Stimulated activated CD4-positive, alpha-beta T cell treated with anti-CD3 and anti-CD28 coated beads, Interleukin-1b, Interleukin-23, amount 100 ng/mL, for 24 hours (primary cell): Measurements from ENCODE around the gene IQSEC1.

ENCODE experiments used
- DNase-seq, 4 experiments: peaks; one replicate each; pipeline ENCODE4 v3.0.0-alpha.2; 2020; ENCODE audit warnings: low read depth in 4 of 4, low spot score in 1 of 4

IQSEC1 gene

GRCh38 chr3:12955651-12956315 lies 117.4 kb downstream of the IQSEC1 start:
- no peak for DNase-seq

DNA sequence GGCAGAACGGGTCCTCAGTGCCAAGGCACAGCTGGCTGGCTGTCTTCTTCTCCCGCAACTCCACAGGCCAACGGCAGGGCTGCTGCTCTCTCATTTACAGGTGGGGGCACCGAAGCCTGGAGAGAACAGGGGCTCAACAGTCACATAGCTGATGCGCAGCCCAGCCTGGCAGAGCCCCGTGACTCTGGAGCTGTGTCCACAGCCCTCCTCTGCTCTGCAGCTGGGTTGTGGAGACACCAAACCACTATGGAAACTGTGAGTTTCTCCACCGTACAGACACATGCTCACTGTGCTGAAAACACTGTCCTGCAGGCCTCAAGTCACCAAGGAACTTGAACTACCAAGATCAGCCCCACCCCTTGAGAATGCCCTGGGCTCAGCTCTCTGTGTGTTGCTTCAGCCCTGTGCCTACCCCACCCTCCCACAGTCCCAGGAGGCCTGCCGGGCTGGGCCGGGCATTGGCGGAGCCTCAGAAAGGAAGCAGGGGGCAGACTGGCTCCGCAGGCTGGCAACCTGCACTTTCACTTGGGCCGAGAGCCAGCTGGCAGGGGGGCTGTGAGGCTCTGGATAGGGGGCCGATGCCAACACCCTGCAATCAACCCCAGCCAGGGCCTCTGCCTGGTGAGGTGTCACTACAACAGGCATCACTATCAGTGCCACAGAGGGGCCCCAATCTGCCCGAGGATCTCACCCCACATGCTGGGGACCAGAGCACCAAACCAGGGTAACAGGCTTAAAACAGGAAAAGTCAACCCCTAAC lies 118.2 kb downstream of the IQSEC1 start:
- DNase-seq, result no peak

GRCh38 chr3:12954180-12954579 lies 119.0 kb downstream of the IQSEC1 start:
- no peak for DNase-seq

DNA sequence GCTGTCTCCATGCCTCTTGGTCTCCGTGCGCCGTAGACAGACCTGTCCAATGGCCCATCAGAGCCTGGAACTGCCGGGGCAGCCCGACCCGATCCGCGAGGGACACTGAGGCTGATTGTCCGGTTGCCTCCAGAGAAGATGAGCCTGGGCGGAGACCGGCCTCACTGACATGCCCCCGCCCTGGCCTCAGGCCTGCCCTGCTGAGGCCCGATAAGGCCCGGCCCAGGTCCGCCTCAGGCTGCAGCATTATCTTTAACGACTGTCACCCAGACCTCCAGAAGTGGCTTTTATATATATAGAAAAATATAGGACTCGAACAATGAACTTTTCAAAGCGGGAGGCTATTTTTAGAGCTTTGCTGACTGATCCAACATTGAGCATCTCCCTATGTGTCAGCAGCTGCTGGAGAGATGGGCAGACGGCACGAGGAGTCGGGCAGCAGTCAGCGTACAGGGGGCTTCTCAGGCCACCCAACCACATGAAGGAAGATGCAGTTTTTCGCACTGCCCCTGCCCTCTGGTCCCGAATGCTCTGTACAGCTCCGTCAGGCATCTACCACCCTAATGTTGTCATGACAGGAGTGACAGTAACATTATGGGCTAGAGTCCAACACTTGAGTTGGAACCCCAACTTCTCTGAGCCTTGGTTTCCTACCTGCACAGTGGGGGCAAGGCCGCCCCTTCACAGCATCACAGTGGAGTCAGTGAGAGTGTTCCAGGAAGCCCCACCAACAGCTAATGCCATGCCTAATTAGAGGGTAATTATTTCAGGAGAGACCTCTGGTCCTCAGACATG lies 119.8 kb downstream of the IQSEC1 start:
- no peak for DNase-seq

DNA sequence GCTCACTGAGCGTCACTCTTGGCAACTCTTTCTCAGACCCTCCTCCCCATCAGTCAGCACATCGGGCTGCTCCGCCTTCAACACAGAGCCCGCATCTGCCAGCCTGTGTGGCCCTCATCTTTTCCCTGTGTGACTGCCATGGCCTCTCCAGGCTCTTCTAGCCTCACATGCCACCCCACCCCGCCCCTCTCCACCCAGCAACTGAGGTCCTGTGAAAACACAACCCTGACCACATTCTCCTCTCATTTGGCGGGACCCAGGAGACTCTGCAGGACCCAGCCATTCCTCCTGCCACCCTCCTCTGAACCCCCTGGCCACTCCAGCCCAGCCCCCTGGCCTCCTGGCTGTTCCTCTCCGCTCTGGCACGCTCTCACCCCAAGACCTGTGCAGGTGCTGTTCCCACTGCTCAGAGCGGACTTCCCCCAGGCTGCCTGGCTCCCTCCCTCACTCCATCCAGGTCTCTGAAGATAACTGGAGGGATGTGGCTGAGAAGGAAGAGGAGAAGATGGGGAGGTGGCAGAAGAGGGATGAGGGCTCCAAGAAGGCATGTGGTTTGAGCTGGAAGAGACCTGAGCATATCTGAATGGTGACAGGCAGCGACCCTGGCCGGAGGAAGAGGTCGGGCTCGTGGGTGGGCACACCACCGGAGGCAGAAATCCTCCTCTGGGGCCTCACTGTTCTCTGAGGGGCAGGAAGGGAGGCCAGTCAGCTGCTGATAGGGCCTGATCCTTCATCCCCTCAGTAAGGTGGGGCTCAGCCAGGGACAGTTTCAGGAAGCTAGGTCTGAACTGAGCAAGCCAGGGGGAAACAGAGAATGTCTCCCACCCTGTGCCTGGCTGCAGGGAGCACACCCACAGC lies 120.7 kb downstream of the IQSEC1 start:
- DNase-seq, result no peak

DNA sequence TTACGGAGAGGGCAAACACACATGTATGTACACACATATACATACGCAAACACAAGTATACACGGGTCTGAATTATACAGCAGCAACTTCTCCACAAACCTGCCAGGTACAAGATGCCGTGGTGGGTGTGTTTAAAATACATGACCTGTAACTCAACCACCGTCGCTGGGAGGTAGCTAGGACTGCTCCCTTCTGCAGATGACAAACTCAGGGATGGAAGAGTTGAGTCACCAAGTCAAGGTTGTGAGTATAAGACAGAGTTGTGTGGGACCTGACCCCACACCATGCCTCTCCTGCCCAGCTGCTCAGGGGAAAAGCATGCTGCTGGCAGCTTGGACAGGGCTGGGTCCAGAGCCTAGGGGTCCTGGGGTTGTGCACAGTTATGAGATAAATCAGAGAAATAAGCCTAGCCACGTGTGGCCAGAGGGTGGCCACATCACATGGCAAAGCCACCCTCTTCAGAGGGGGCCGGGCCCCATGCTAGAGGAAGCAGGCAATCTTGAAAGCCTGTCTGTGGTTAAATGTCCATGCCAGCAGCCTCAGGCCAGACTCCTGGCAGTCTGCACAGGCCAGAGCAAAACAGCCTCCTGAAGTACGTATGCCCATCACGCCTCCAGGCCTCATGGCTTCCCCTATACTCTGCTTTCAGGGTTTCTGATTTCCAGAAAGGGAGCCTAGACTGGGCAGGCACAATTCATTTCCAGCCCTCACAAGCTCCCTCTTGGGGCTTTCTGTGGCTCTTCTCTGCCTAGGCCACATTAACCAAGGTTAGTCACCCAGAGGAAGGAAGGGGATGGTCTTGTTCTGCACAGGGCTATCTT lies 124.1 kb downstream of the IQSEC1 start:
- peak in 1 of 4 experiments; percentile 40 for DNase-seq

DNA sequence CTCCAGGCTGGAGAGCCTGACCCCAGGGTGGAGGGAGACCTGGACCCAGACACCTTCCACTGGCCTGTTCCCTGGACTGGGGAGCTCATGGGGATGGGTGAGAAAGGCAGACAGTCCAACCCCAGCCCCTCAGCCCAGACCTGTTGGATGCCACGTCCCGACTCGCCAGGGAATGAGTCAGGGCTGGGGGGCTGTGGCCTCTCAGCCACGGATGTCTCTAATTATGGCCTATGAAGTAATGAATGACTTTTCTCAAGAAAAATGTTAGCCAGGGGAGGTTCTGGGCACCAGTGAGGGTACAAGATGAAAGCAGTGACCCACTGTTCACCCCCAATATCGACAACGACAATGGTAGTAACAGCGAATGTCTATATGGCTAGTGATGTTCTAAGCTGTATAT lies 124.9 kb downstream of the IQSEC1 start:
- DNase-seq, result no peak

GRCh38 chr3:12947504-12948369 lies 125.5 kb downstream of the IQSEC1 start:
- DNase-seq, result no peak

- DNase-seq, result no peak
Observed at GRCh38 chr3:12946649-12947316, 126.4 kb downstream of the IQSEC1 start.

- DNase-seq, result no peak
Observed at GRCh38 chr3:12946251-12946648, 127.0 kb downstream of the IQSEC1 start.

GRCh38 chr3:12944849-12945248 lies 128.4 kb downstream of the IQSEC1 start:
- DNase-seq, result no peak

- no peak for DNase-seq
Observed at GRCh38 chr3:12944413-12944812, 128.8 kb downstream of the IQSEC1 start.

DNA sequence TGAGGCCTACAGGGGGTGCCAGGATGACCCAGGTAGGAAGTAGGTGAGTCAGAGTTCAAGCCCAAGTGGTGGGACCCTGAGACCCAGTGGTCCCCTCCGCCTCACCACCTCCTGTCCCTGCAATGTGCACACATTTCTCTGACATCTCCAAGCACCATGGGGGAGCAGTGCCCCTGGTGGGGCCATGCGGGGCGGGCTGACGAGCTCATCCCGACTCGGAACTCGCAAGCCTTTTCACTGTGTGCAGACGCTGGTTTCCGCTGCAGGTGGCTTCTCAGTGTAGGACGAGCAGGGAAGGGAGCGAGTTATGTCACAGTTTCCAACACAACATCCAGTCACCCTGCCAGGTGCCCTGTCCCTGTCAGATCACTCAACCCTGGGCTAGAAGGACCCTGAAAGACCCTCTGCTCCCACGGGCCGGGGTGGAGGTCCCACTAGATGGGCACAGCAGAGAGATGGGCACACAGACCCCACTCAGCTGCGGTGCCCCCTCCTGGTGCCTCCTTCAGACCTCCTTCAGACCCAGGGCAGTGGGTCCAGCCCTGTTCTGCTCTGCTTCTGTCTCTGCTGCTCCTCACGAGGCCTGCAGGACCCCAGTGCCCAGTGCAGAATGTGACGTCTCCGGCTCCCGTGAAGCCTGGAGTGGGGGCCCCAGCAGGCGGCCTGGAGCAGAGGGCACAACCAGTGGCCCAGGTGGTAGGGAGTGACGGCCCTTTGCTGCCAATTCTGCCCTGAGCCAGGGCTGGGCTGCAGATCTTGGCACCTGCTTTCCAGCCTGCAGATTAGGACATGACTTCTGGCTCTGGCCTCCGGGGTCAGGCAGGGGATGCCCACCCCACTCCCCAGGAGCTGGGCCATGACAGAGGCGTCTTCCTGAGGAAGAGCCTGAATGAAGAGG lies 129.9 kb downstream of the IQSEC1 start:
- DNase-seq, result no peak

- no peak for DNase-seq
Observed at GRCh38 chr3:12941495-12942023, 131.7 kb downstream of the IQSEC1 start.

DNA sequence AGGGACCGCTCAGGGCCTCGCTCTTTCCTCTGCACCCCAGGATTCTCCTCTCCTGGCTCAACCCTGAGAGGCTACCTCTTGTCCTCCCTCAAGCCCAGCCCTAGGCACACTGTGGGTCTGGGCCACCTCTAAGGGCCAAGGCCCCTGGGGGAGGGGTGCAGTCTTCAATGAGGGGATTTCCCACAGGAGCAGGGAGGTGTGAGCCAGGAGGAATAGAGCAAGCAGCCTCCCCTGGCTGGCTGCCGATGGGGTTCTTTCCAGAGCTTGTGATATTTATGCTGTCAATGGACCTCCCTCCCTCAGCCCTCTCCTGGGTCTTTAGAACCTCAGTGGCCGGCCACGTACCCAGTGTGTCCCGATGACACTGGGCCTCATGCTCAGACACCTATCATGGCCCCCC lies 132.4 kb downstream of the IQSEC1 start:
- DNase-seq, result no peak

DNA sequence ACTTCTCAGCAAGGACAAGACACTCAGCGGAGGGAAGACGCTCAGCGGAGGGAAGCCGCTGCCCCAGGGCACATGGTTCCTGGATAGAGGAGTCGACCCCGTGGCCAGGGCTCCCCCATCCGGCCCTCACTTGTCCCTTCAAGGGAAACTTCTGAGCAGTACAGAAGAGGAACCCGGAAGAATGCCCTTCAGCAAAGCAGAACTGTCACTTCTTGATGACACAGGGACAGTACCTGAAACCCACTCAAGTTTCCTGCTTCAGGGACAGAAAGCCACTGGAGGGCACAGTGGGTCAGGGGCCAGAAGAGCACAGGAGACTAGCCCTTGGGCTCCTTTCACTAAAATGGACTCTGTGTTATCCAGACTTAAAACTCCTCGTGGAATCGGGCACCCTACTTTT lies 134.1 kb downstream of the IQSEC1 start:
- DNase-seq, result no peak

- no peak for DNase-seq
Observed at GRCh38 chr3:12938258-12938711, 134.9 kb downstream of the IQSEC1 start.
